ENCODE data around the gene BDP1.

DNA sequence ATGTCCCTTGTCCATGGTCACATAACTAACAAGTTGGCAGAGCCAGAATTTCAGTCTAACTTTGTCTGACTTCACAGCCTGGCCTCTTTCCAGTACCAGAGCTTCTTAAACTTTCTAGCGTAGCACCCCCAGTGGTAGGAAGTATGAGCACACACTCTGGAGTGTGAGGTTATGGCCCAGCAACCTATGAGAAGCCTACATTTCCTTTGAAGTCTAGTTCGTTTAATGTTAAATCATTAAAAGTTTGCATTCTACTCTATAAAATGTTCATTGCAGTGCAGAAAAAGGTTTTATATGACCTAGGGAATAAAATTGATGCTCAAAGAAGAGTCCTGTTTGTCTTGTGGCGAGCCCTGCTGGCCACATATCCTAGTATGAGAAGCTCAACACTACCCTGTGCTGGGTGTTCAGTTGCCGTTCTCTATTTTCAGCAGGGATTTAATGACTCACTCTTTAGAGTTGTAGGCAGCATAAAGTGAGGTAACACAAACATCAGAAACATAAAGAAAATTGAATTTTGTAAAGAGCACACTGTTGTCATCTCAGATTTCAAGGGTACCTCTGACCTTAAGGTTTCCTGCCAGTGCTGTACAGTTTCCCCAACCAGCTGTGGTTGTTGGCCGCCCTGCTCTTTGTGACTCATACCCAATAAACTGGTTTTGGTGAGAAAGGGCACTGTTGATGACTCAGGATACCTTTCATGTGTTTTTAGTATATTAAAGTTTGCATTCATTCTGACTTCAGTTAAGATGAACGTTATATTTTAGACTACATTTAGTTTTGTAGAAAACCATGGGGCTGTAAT lies 146.0 kb downstream of the BDP1 start:
- TF ChIP-seq EZH2phosphoT487 (IDR thresholded peaks at IDR 0.05; ENCODE audit: insufficient read depth, low read depth) (no peak), EZH2 (IDR thresholded peaks at IDR 0.05; ENCODE audit: insufficient read depth, poor library complexity, severe bottlenecking) (no peak)

Data from GM23248 (cell line).